B cell (primary cell): ENCODE results near the gene MYZAP.

Experiments used
- CTCF ChIP-seq: fragments of 200-600 bp; IDR thresholded peaks from one replicate; pipeline ENCODE4 v1.8.0; 2022; ENCODE audit warnings: antibody characterized with exemption, mild to moderate bottlenecking
- EZH2 ChIP-seq: IDR thresholded peaks from 2 replicates; pipeline ENCODE4 v1.6.1; 2012; ENCODE audit warnings: borderline replicate concordance, low read depth, mild to moderate bottlenecking, moderate library complexity, low read length; ENCODE audit not compliant: insufficient read depth, poor library complexity, severe bottlenecking

- no peak for TF ChIP-seq CTCF
- TF ChIP-seq EZH2 = no peak
Measured at GRCh38 chr15:57604507-57604906, 12.8 kb downstream of the MYZAP start.
